PC-3 (cell line): ENCODE measurements around the gene CNNM1. TPM values are rescaled to one million over a fixed set of nuclear protein-coding genes. Genes with fewer than 3 reads are reported as not detected.

Source experiments
- ATAC-seq: fragments of 200-7000 bp; cut with Tn5 transposase; 2 replicates; pipeline ENCODE4 v1.9.1; 2020; ENCODE audit warnings: mild to moderate bottlenecking, moderate library complexity
- BruUV-seq: library from RNA; stranded (reverse); fragments of 400-500 nt; replicated peaks from 2 replicates; lab custom pipeline; 2021; lab: Mats Ljungman, UMichigan
- CTCF ChIA-PET: fragments of 300-600 bp; sonication (Branson Sonifier 250); formaldehyde crosslinking; loops from one replicate; lab custom pipeline; 2022; ENCODE audit warnings: antibody characterized with exemption; lab: Charles Lee
- POLR2A ChIA-PET: fragments of 300-600 bp; sonication (Branson Sonifier 250); formaldehyde crosslinking; loops from one replicate; lab custom pipeline; 2022; ENCODE audit warnings: antibody characterized with exemption; ENCODE audit not compliant: unreplicated experiment; lab: Charles Lee
- DNase-seq: peaks from one replicate; pipeline ENCODE4 v3.0.0-alpha.2; 2015
- H2AFZ ChIP-seq: fragments of 300-600 bp; sonication (generic); 2 replicates; pipeline ENCODE4 v1.6.0; 2016; ENCODE audit warnings: antibody characterized with exemption, low read length
- H3F3A ChIP-seq: fragments of 300-600 bp; sonication (generic); one replicate; pipeline ENCODE4 v1.6.0; 2017; ENCODE audit warnings: antibody characterized with exemption, low read length, control low read depth, mild to moderate bottlenecking; ENCODE audit not compliant: unreplicated experiment
- H3K27ac ChIP-seq: fragments of 300-600 bp; sonication (generic); 2 replicates; pipeline ENCODE4 v1.5.1; 2016; ENCODE audit warnings: mild to moderate bottlenecking, low read length
- H3K27me3 ChIP-seq: fragments of 300-600 bp; sonication (generic); 2 replicates; pipeline ENCODE4 v1.6.1; 2016; ENCODE audit warnings: low read length, mixed read lengths
- H3K36me3 ChIP-seq: fragments of 300-600 bp; sonication (generic); 2 replicates; pipeline ENCODE4 v1.6.1; 2016; ENCODE audit warnings: low read depth, mixed run types, low read length, mixed read lengths
- H3K4me1 ChIP-seq: fragments of 300-600 bp; sonication (generic); 2 replicates; pipeline ENCODE4 v1.5.1; 2016; ENCODE audit warnings: low read length; ENCODE audit not compliant: insufficient read depth
- H3K4me2 ChIP-seq: fragments of 300-600 bp; sonication (generic); 2 replicates; pipeline ENCODE4 v1.6.0; 2016; ENCODE audit warnings: low read length
- H3K4me3 ChIP-seq: fragments of 300-600 bp; sonication (generic); 2 replicates; pipeline ENCODE4 v1.5.1; 2016; ENCODE audit warnings: mild to moderate bottlenecking, low read length, mixed read lengths
- H3K79me2 ChIP-seq: fragments of 300-600 bp; sonication (generic); 2 replicates; pipeline ENCODE4 v1.6.1; 2017; ENCODE audit warnings: low read length, mixed read lengths
- H3K9ac ChIP-seq: fragments of 300-600 bp; sonication (generic); 2 replicates; pipeline ENCODE4 v1.6.0; 2016; ENCODE audit warnings: mild to moderate bottlenecking, low read length
- H3K9me2 ChIP-seq: fragments of 300-600 bp; sonication (generic); replicated peaks from 2 replicates; pipeline ENCODE4 v1.6.1; 2016; ENCODE audit warnings: mixed run types, low read length, mixed read lengths
- H3K9me3 ChIP-seq: fragments of 300-600 bp; sonication (generic); 2 replicates; pipeline ENCODE4 v1.6.1; 2016; ENCODE audit warnings: low read length, mixed read lengths
- H4K20me1 ChIP-seq: fragments of 300-600 bp; sonication (generic); 2 replicates; pipeline ENCODE4 v1.6.1; 2016; ENCODE audit warnings: low read length, mixed read lengths
- CTCF ChIP-seq: fragments of 300-600 bp; sonication (generic); conservative IDR thresholded peaks from 2 replicates; pipeline ENCODE4 v1.5.1; 2017; ENCODE audit warnings: antibody characterized with exemption, low read depth, mild to moderate bottlenecking, low read length
- EZH2 ChIP-seq: fragments of 300-600 bp; sonication (generic); IDR thresholded peaks from one replicate; pipeline ENCODE4 v1.6.1; 2017; ENCODE audit warnings: antibody characterized with exemption, mild to moderate bottlenecking, low read length; ENCODE audit not compliant: unreplicated experiment
- EZH2phosphoT487 ChIP-seq: fragments of 300-600 bp; sonication (generic); IDR thresholded peaks from 2 replicates; pipeline ENCODE4 v1.6.1; 2018; ENCODE audit warnings: mild to moderate bottlenecking, antibody characterized with exemption, low read length, borderline replicate concordance
- intact Hi-C: fragments of 100-400 bp; cut with micrococcal nuclease; formaldehyde crosslinking; loops from 2 replicates; pipeline ENCODE4 v1.9.0; 2023
- total RNA-seq: library from RNA; depleted of rRNA; stranded (reverse); fragments of >200 nt; gene quantifications from 2 replicates; pipeline ENCODE4 v1.2.3, GENCODE V29; 2014

The CNNM1 gene
- total RNA-seq, 1 experiment from 2014 or later = 3.3 TPM

DNA sequence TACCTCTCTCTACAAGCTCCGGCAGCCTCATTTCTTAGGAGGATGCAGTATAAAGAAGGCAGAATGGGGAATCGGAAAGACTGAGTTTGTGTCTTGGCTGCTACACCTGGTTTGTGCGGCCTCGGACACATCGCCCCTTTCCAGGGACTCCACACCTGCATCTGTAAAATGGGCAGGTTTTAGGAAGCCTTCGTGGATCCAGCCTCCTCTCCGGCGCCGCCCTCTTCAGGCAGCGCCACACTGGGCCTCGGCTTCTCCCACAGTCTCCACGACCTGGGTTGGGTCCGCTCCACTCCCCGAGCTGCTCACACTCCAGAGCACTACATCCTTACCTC, 100.9 kb downstream of the CNNM1 start:
- H3F3A ChIP-seq = no peaks in the 10 kb centered on the region
- H2AFZ ChIP-seq = peak overlapping the region; percentile 80
- peak overlapping the region; percentile 95 for H3K4me2 ChIP-seq
- H3K9ac ChIP-seq = peak overlapping the region; percentile 83
- no peaks in the 10 kb centered on the region for H3K9me2 ChIP-seq
- TSS peak; percentile 71 for BruUV-seq
- no peaks in the 10 kb centered on the region; the same call in 1 of the 2 replicates for H4K20me1 ChIP-seq
- no peaks in the 10 kb centered on the region for H3K27me3 ChIP-seq
- peaks cover 3% of the 10 kb centered on the region; the same call in 1 of the 2 replicates for H3K36me3 ChIP-seq
- H3K4me1 ChIP-seq = peaks cover 6% of the 10 kb centered on the region
- POLR2A ChIA-PET = interaction anchor here (0.7 kb wide), 1 partner anchor 91 kb away, joined by 3 read pairs; no protein-coding TSS in a partner anchor
- no peaks in the 10 kb centered on the region for H3K9me3 ChIP-seq
- CTCF ChIA-PET = interaction anchor here (0.7 kb wide), 2 partner anchors 36 to 105 kb away, joined by 3 to 4 read pairs; no protein-coding TSS in a partner anchor
- H3K27ac ChIP-seq = no peak overlapping the region
- DNase-seq (no peak), ATAC-seq (peak; percentile 10)
- intact Hi-C loops = loop anchor here (1.0 to 10.0 kb wide), 2 partner anchors 35 to 255 kb away; no protein-coding TSS in a partner anchor
- peak overlapping the region; percentile 98 for H3K4me3 ChIP-seq
- no peak for TF ChIP-seq CTCF
- no peak for TF ChIP-seq EZH2phosphoT487
- H3K79me2 ChIP-seq = peaks cover 66% of the 10 kb centered on the region

GRCh38 chr10:99430451-99431189, 101.5 kb downstream of the CNNM1 start, which contains the start of gene GOT1:
TSS of gene GOT1 (minus strand) at chr10:99430624. CDS start at chr10:99430565, 59 bp downstream.
- H2AFZ ChIP-seq = peak within 1 kb of the TSS; percentile 86
- POLR2A ChIA-PET = interaction anchor here (0.7 kb wide), 1 partner anchor 91 kb away, joined by 3 read pairs; no protein-coding TSS in a partner anchor
- intact Hi-C loops = loop anchor here (1.0 to 10.0 kb wide), 2 partner anchors 35 to 254 kb away; no protein-coding TSS in a partner anchor
- H3K4me1 ChIP-seq = peaks cover 6% of the 10 kb centered on the region
- no peaks in the 10 kb centered on the region for H3K27me3 ChIP-seq
- H3K9ac ChIP-seq = peak within 1 kb of the TSS; percentile 83
- H4K20me1 ChIP-seq = no peaks in the 10 kb centered on the region; the same call in 1 of the 2 replicates
- peak; percentile 98 for DNase-seq
- TF ChIP-seq EZH2 = no peak
- TF ChIP-seq CTCF = no peak
- TF ChIP-seq EZH2phosphoT487 = no peak
- ATAC-seq = peak; percentile 96
- no peaks in the 10 kb centered on the region for H3K9me2 ChIP-seq
- peaks cover 61% of the 10 kb centered on the region for H3K79me2 ChIP-seq
- no peaks in the 10 kb centered on the region for H3F3A ChIP-seq
- peak within 1 kb of the TSS; percentile 96 for H3K4me2 ChIP-seq
- no TSS peak for BruUV-seq
- H3K9me3 ChIP-seq = no peaks in the 10 kb centered on the region
- CTCF ChIA-PET = interaction anchor here (0.7 kb wide), 1 partner anchor 105 kb away, joined by 4 read pairs; no protein-coding TSS in a partner anchor
- peak within 1 kb of the TSS; percentile 98 for H3K4me3 ChIP-seq
- peak within 1 kb of the TSS; percentile 66 for H3K27ac ChIP-seq
- no peaks in the 10 kb centered on the region for H3K36me3 ChIP-seq
